Measurements from ENCODE around the gene WDR70. TPM values are rescaled to one million over a fixed set of nuclear protein-coding genes. Genes with fewer than 3 reads are reported as not detected.
"Not testable (repeated sequence)": the region's sequence is repeated elsewhere in the genome, so short reads cannot be mapped to it uniquely, and the experiment has no call there.

The WDR70 gene
- total and polyA plus RNA-seq, 3 donors from 2014 or later: 25.3 to 27.6 (median 25.5) TPM

- Histone ChIP-seq H3K27me3 (no peaks in the 10 kb centered on the region), H3K4me3 (no peak overlapping the region), H3K36me3 (ENCODE audit: low read depth, missing control alignments) (no peaks in the 10 kb centered on the region), H3K27ac (no peak overlapping the region), H3K9me3 (no peaks in the 10 kb centered on the region), H3K4me1 (no peaks in the 10 kb centered on the region)
- TF ChIP-seq POLR2A (IDR thresholded peaks at IDR 0.05) (no peak), CTCF (IDR thresholded peaks at IDR 0.05) (no peak)
- 80 to 88% methylated on average over 1 of the region's 1 CpG for WGBS, 2 donors
- DNase-seq: no peak
- intact Hi-C loops (cut with DNase I; ENCODE audit: low total_unique reads): no loop called here
Measured at GRCh38 chr5:37428044-37428443, 48.9 kb downstream of the WDR70 start.

- DNase-seq: no peak
- TF ChIP-seq POLR2A (IDR thresholded peaks at IDR 0.05): no peak
- no peak for TF ChIP-seq CTCF (IDR thresholded peaks at IDR 0.05)
- no peak overlapping the region for H3K27ac ChIP-seq
- peaks cover 5% of the 10 kb centered on the region for H3K4me1 ChIP-seq
- no peaks in the 10 kb centered on the region for H3K9me3 ChIP-seq
- no peak overlapping the region for H3K4me3 ChIP-seq
- no peaks in the 10 kb centered on the region for H3K36me3 ChIP-seq (ENCODE audit: low read depth, missing control alignments)
- intact Hi-C loops (cut with DNase I; ENCODE audit: low total_unique reads): no loop called here
- H3K27me3 ChIP-seq: no peaks in the 10 kb centered on the region
Measured at GRCh38 chr5:37435261-37435660, 56.1 kb downstream of the WDR70 start.

- Histone ChIP-seq H3K27me3 (no peaks in the 10 kb centered on the region), H3K27ac (no peak overlapping the region), H3K36me3 (ENCODE audit: low read depth, missing control alignments) (no peaks in the 10 kb centered on the region), H3K4me3 (no peak overlapping the region), H3K4me1 (peaks cover 5% of the 10 kb centered on the region), H3K9me3 (no peaks in the 10 kb centered on the region)
- DNase-seq: no peak
- no peak for TF ChIP-seq POLR2A (IDR thresholded peaks at IDR 0.05)
- TF ChIP-seq CTCF (IDR thresholded peaks at IDR 0.05): no peak
- intact Hi-C loops (cut with DNase I; ENCODE audit: low total_unique reads): no loop called here
- 80 to 88% methylated on average over 3 of the region's 3 CpGs for WGBS, 2 donors
Measured at GRCh38 chr5:37436146-37436934, 57.2 kb downstream of the WDR70 start.

- TF ChIP-seq POLR2A (IDR thresholded peaks at IDR 0.05) (no peak), CTCF (IDR thresholded peaks at IDR 0.05) (no peak)
- H3K9me3 ChIP-seq: no peaks in the 10 kb centered on the region
- peaks cover 5% of the 10 kb centered on the region for H3K4me1 ChIP-seq
- H3K27me3 ChIP-seq: no peaks in the 10 kb centered on the region
- WGBS, 2 donors: 88 to 94% methylated on average over 2 of the region's 2 CpGs
- no peak overlapping the region for H3K27ac ChIP-seq
- no peak for DNase-seq
- intact Hi-C loops (cut with DNase I; ENCODE audit: low total_unique reads): no loop called here
- no peaks in the 10 kb centered on the region for H3K36me3 ChIP-seq (ENCODE audit: low read depth, missing control alignments)
- no peak overlapping the region for H3K4me3 ChIP-seq
Measured at GRCh38 chr5:37437711-37438110, 58.6 kb downstream of the WDR70 start.

GRCh38 chr5:37445783-37446182 lies 66.7 kb downstream of the WDR70 start:
- 92 to 94% methylated on average over 3 of the region's 3 CpGs for WGBS, 2 donors

More at GRCh38 chr5:37445783-37446182, 66.7 kb downstream of the WDR70 start:
- H3K27ac ChIP-seq; H3K36me3 ChIP-seq (ENCODE audit: low read depth, missing control alignments); H3K4me3 ChIP-seq; DNase-seq; H3K27me3 ChIP-seq; H3K4me1 ChIP-seq; intact Hi-C loops (cut with DNase I; ENCODE audit: low total_unique reads); H3K9me3 ChIP-seq: not testable (repeated sequence)
